Motor neuron (in vitro differentiated cells): ENCODE results near the gene CEP85. TPM values are rescaled to one million over a fixed set of nuclear protein-coding genes. Genes with fewer than 3 reads are reported as not detected.

Source experiments
- ATAC-seq, 8 experiments: fragments of 200-7000 bp; cut with Tn5 transposase; replicated peaks in 6 of 8; 2 replicates each; pipeline ENCODE4 v1.8.0; 2021; ENCODE audit warnings: mild to moderate bottlenecking in 8 of 8, moderate library complexity in 8 of 8
- H3K27ac ChIP-seq, 2 donors: fragments of 250-450 bp; sonication (Bioruptor Pico); 2 replicates each; pipeline ENCODE4 v1.9.0; 2021; ENCODE audit warnings: antibody characterized with exemption in 2 of 2, mild to moderate bottlenecking in 2 of 2, moderate library complexity in 1 of 2
- H3K4me1 ChIP-seq, 2 donors: fragments of 250-450 bp; sonication (Bioruptor Pico); replicated peaks in 1 of 2; 2 replicates each; pipeline ENCODE4 v1.6.1; 2021; ENCODE audit warnings: antibody characterized with exemption in 2 of 2, mild to moderate bottlenecking in 2 of 2, moderate library complexity in 1 of 2
- H3K4me3 ChIP-seq, 5 donors: fragments of 250-450 bp; sonication (Bioruptor Pico); 2 replicates each; pipeline ENCODE4 v1.9.0; 2021; ENCODE audit warnings: antibody characterized with exemption in 5 of 5, mild to moderate bottlenecking in 5 of 5, moderate library complexity in 4 of 5
- WGBS, 10 experiments: fragments of 450-650 bp; shearing (Covaris generic); methylation state at CpG; one replicate each; pipeline ENCODE4 v1.0.0; 2022; 5-methylcytosine and 5-hydroxymethylcytosine counted together
- in situ Hi-C, 9 experiments: fragments of 400-800 bp; cut with MboI; loops; one replicate each; pipeline ENCODE4 v1.15.0; 2021; ENCODE audit warnings: low sequenced_read_pairs in 9 of 9, low pct_unique_long_range_greater_than_20kb in 2 of 9; ENCODE audit not compliant: unreplicated experiment in 9 of 9
- total RNA-seq, 8 experiments: library from RNA; unstranded; fragments of 300-600 nt; gene quantifications; 2 replicates each; pipeline versions ENCODE4 v1.2.3 to v1.2.4, GENCODE V29; 2022

Gene CEP85
- total RNA-seq, 8 experiments from 2014 or later, result 8.6 to 39.1 (median 19.6) TPM

DNA sequence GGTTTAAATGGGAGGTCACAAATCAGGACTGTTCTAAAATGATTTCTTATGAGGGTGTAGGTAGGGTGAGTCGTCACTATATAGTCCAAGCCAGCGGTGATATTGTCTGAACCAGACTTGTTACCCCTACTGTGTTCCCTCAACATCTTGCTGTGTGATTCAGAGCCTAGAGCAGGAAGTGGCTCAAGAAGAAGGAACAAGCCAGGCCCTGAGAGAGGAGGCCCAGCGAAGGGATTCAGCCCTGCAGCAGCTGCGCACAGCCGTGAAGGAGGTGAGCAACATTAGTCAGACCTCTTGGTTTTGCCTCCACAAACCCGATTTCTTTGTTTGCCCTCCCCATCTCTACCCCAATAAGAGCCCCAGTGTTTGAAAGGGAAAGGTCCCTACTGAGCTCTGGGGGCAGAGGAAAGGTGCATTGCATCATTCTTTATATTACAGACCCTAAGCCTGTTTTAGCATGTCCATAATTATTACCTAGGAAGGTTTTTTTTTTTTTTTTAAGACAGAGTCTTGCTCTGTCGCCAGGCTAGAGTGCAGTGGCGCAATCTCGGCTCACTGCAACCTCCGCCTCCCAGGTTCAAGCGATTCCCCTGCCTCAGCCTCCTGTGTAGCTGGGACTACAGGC, 40.9 kb downstream of the CEP85 start:
- H3K4me1 ChIP-seq, result peaks cover 8 to 12% of the 10 kb centered on the region in 2 donors
- H3K4me3 ChIP-seq, result no peak overlapping the region
- no peak overlapping the region for H3K27ac ChIP-seq
- ATAC-seq, result no peak
- in situ Hi-C loops, result loop anchor here in 1 of 9 experiments (25.0 kb wide), 1 partner anchor 112 kb away; no protein-coding TSS in a partner anchor
- WGBS, 10 experiments, result 82 to 100% (median 87%) methylated on average over 1 to 11 of the region's 11 CpGs; no CpG with 5 or more reads in 2 of the 10 experiments

DNA sequence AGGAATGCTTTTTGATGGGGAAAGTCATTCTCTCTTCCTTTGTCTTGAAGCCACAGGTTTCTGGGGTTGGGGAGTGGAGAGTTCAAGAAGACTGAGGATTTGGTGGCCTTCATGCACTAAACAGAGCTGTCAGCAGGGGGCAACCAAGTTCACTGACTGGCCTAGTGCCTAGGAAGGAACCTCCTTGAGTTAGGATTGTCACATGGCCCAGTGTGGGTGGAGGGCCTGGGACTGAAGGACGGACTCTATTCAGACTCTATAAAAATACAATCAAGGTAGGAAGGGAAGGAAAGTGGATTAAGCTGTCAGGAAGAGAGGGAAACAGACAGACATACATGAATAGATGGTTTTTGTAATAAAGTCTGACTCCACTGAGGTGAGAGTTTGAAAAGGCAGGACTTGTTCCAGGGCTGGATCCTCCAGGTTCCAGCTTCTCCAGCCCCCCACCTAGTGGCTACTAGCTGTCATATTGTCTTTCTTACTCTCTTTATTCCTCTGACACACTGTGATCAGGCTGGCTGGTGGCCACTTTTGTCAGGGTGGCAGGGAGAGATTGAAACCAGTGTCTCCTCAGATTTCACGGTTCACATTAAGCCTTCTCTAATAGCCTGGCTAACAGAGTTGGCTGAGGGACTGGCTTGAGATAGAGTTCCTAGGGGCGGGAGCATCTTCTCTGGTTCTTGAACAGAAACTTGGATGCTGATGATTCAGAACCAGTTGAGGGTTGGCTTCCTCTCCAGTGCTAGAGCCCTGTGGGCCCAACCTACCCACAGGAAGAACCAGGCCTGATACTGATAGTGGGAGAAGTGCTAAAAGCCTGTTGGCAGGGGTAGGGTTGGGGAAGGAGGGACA, 41.8 kb downstream of the CEP85 start:
- Histone ChIP-seq H3K4me3 (no peak overlapping the region), H3K4me1 (peaks cover 12 to 17% of the 10 kb centered on the region in 2 donors), H3K27ac (no peak overlapping the region)
- in situ Hi-C loops, result loop anchor here in 1 of 9 experiments (25.0 kb wide), 1 partner anchor 111 kb away; no protein-coding TSS in a partner anchor
- ATAC-seq, result peak; percentile 11 to 47 (median 23)
- WGBS, 10 experiments, result 0 to 84% (median 77%) methylated on average over 1 to 3 of the region's 3 CpGs; no CpG with 5 or more reads in 1 of the 10 experiments

GRCh38 chr1:26276432-26276838, 42.4 kb downstream of the CEP85 start:
- H3K4me1 ChIP-seq, result peaks cover 19 to 23% of the 10 kb centered on the region in 2 donors
- no peak overlapping the region for H3K4me3 ChIP-seq
- ATAC-seq, result peak in 1 of 8 experiments; percentile 2
- no peak overlapping the region for H3K27ac ChIP-seq
- 0 to 100% (median 100%) methylated on average over 1 to 2 of the region's 2 CpGs; no CpG with 5 or more reads in 4 of the 10 experiments for WGBS, 10 experiments
- in situ Hi-C loops, result loop anchor here in 1 of 9 experiments (25.0 kb wide), 1 partner anchor 111 kb away; no protein-coding TSS in a partner anchor

- no peak overlapping the region for H3K4me3 ChIP-seq
- H3K27ac ChIP-seq, result no peak overlapping the region
- ATAC-seq, result no peak
- peaks cover 23 to 30% of the 10 kb centered on the region in 2 donors for H3K4me1 ChIP-seq
- in situ Hi-C loops, result loop anchor here in 1 of 9 experiments (25.0 kb wide), 1 partner anchor 110 kb away; no protein-coding TSS in a partner anchor
- WGBS, 10 experiments, result 90 to 100% (median 100%) methylated on average over 1 to 3 of the region's 3 CpGs; no CpG with 5 or more reads in 5 of the 10 experiments
Observed at GRCh38 chr1:26277261-26277661, 43.3 kb downstream of the CEP85 start.

GRCh38 chr1:26277719-26278118, 43.7 kb downstream of the CEP85 start:
- H3K4me1 ChIP-seq, result peaks cover 23 to 30% of the 10 kb centered on the region in 2 donors
- 20 to 100% (median 100%) methylated on average over 1 of the region's 1 CpG; no CpG with 5 or more reads in 4 of the 10 experiments for WGBS, 10 experiments
- H3K27ac ChIP-seq, result no peak overlapping the region
- in situ Hi-C loops, result loop anchor here in 1 of 9 experiments (25.0 kb wide), 1 partner anchor 110 kb away; no protein-coding TSS in a partner anchor
- H3K4me3 ChIP-seq, result no peak overlapping the region
- ATAC-seq, result no peak

DNA sequence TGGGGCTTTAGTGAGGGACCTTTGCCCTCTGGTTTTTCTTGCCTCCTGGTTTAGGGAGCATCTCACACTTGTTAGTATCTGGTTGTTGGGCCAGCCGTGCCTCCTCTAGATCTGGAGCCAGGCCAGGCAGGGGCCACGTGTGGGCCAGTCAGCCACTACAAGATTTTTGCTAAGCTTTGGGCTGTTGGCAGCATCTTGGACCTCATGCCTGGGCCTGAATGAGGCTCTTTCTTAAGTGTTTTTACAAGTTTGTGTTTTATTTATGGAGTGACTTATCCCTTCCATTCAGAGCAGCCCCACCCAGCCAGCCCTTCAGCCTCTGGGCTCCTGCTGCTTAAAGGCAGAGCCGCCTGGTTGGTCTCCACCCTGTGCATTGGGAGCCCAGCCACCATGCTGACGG, 44.3 kb downstream of the CEP85 start:
- H3K4me1 ChIP-seq, result peaks cover 23 to 30% of the 10 kb centered on the region in 2 donors
- ATAC-seq, result peak in 3 of 8 experiments; percentile 18 to 26 (median 23)
- in situ Hi-C loops, result loop anchor here in 1 of 9 experiments (25.0 kb wide), 1 partner anchor 109 kb away; no protein-coding TSS in a partner anchor
- 0 to 100% (median 80%) methylated on average over 1 to 4 of the region's 4 CpGs; no CpG with 5 or more reads in 3 of the 10 experiments for WGBS, 10 experiments
- no peak overlapping the region for H3K27ac ChIP-seq
- no peak overlapping the region for H3K4me3 ChIP-seq

DNA sequence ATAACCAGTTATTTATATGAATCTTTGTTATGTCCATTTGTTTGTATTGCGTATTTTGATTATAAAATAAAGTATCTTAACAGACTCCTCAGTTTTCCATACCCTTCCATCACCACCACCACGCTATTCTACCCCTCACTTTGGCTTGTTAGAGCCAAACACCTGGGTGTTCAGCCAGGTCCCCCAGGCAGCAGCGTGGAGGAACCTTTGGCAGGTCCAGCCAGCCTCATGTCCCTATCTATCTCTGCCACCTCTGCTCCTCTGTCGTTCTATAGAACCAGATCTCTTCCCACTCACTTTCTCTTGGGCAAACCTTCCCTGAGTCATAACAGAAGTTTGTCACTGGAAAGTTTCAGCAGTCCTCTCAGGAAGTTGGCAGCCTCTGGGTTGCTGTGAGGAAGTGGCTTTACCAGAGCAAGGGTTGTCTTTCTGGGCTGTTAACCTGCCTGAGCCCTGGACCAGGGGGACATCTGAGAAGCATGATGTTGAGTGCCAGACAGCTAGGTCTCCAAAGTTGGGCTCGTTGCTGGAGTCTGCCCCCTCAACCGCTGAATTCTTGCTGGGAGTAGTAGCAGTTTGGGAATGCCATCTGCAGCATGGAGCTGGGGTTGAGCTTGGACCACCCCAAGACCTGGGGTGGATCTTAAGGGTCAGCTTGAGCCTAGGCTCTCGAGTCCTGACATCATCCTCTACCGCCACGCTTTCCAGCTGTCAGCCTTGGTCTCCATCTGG, 44.9 kb downstream of the CEP85 start:
- H3K27ac ChIP-seq, result peak overlapping the region in 1 of 2 donors; percentile 66
- 0 to 100% (median 65%) methylated on average over 1 to 9 of the region's 9 CpGs; no CpG with 5 or more reads in 1 of the 10 experiments for WGBS, 10 experiments
- peak overlapping the region; percentile 48 to 92 (median 52) for H3K4me3 ChIP-seq
- ATAC-seq, result no peak
- in situ Hi-C loops, result loop anchor here in 1 of 9 experiments (25.0 kb wide), 1 partner anchor 108 kb away; no protein-coding TSS in a partner anchor
- H3K4me1 ChIP-seq, result peaks cover 23 to 30% of the 10 kb centered on the region in 2 donors

DNA sequence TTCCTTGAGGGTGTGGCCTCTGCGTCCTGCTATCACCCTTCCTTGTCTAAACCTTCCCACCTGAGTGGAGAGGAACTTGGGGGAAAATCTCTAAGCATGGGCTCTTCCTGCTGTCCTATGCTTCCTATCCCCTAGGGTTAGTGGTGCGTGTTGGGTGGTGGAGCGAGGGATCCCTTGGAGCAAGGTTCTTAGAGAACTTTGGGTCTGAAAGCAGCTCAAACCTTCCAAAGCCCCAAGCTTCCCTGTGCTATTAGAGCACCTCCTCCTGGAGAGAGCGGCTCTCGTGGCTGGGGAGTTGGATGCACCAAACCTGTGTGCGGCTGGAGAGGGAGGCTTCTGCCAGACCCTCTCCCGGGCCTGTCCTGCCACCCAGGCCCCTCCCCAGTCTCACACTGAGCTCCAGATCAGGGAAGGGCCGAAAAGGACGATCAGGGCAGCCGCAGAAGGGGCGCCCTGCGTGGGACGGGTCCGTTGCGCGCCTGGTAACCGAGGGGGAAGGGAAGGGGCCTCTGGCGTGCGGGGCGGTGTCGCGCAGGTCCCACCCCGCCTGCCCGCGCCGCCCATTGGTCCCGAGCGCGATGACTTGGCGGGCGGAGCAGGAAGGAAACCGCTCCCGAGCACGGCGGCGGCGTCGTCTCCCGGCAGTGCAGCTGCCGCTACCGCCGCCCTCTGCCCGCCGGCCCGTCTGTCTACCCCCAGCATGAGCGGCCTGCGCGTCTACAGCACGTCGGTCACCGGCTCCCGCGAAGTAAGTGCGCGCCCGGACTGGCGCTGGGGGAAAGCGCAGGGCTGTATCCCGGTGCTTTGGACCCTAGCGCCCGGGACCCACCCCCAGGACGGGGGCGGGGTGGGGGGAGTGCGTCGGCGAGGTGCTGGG, 45.7 kb downstream of the CEP85 start, which contains the start of gene SH3BGRL3:
Gene SH3BGRL3, plus strand, starts transcription at position 631 of the 877 bp plus-strand sequence. Its CDS starts 70 bp downstream, at position 701.
- Histone ChIP-seq H3K4me3 (peak within 1 kb of the TSS; percentile 48 to 92 (median 52)), H3K4me1 (peaks cover 28 to 35% of the 10 kb centered on the region in 2 donors), H3K27ac (peak within 1 kb of the TSS; percentile 58 to 66)
- in situ Hi-C loops, result loop anchor here in 1 of 9 experiments (25.0 kb wide), 1 partner anchor 108 kb away; no protein-coding TSS in a partner anchor
- WGBS, 10 experiments, result 0 to 20% (median 8%) methylated on average over 1 to 20 of the region's 66 CpGs; no CpG with 5 or more reads in 4 of the 10 experiments
- peak; percentile 49 to 86 (median 80) for ATAC-seq

GRCh38 chr1:26280333-26281042, 46.5 kb downstream of the CEP85 start:
- peak overlapping the region; percentile 48 to 92 (median 52) for H3K4me3 ChIP-seq
- in situ Hi-C loops, result loop anchor here in 1 of 9 experiments (25.0 kb wide), 1 partner anchor 107 kb away; no protein-coding TSS in a partner anchor
- ATAC-seq, result peak in 3 of 8 experiments; percentile 10 to 12 (median 11)
- H3K27ac ChIP-seq, result peak overlapping the region; percentile 58 to 66
- 17% methylated on average over 3 of the region's 20 CpGs; no CpG with 5 or more reads in 9 of the 10 experiments for WGBS, 10 experiments
- peaks cover 31 to 42% of the 10 kb centered on the region in 2 donors for H3K4me1 ChIP-seq

GRCh38 chr1:26281091-26281958, 47.3 kb downstream of the CEP85 start:
- H3K4me3 ChIP-seq, result peak overlapping the region in 1 of 5 donors; percentile 92
- in situ Hi-C loops, result loop anchor here in 1 of 9 experiments (25.0 kb wide), 1 partner anchor 106 kb away; no protein-coding TSS in a partner anchor
- no peak overlapping the region for H3K27ac ChIP-seq
- WGBS, 10 experiments, result 74 to 100% (median 96%) methylated on average over 1 to 3 of the region's 5 CpGs; no CpG with 5 or more reads in 4 of the 10 experiments
- no peak for ATAC-seq
- peaks cover 31 to 39% of the 10 kb centered on the region in 2 donors for H3K4me1 ChIP-seq
